Neural progenitor cell (in vitro differentiated cells): Measurements from ENCODE around the gene SS18L1. TPM values are rescaled to one million over a fixed set of nuclear protein-coding genes. Genes with fewer than 3 reads are reported as not detected.

Experiments
- DNase-seq: peaks from one replicate; pipeline ENCODE4 v3.0.0-alpha.2; 2016; ENCODE audit warnings: low spot score
- H2AFZ ChIP-seq: fragments of 200-600 bp; sonication (generic); replicated peaks from 2 replicates; pipeline ENCODE4 v1.6.1; 2016; ENCODE audit warnings: antibody characterized with exemption
- H3F3A ChIP-seq: fragments of 200-600 bp; sonication (generic); 2 replicates; pipeline ENCODE4 v1.6.1; 2016; ENCODE audit warnings: antibody characterized with exemption, low read depth
- H3K27ac ChIP-seq: fragments of 200-600 bp; sonication (generic); 2 replicates; pipeline ENCODE4 v1.5.1; 2016; ENCODE audit warnings: mild to moderate bottlenecking
- H3K27me3 ChIP-seq: fragments of 200-600 bp; sonication (generic); 2 replicates; pipeline ENCODE4 v1.6.1; 2016; ENCODE audit warnings: mild to moderate bottlenecking, moderate library complexity
- H3K36me3 ChIP-seq: fragments of 200-600 bp; sonication (generic); 2 replicates; pipeline ENCODE4 v1.5.1; 2016
- H3K4me1 ChIP-seq: fragments of 200-600 bp; sonication (generic); 2 replicates; pipeline ENCODE4 v1.6.1; 2016; ENCODE audit warnings: mixed run types
- H3K4me2 ChIP-seq: fragments of 200-600 bp; sonication (generic); 2 replicates; pipeline ENCODE4 v1.6.1; 2016
- H3K4me3 ChIP-seq: fragments of 200-600 bp; sonication (generic); 2 replicates; pipeline ENCODE4 v1.5.1; 2016
- H3K79me2 ChIP-seq: fragments of 200-600 bp; sonication (generic); 2 replicates; pipeline ENCODE4 v1.6.1; 2016; ENCODE audit warnings: low read depth
- H3K9ac ChIP-seq: fragments of 200-600 bp; sonication (generic); 2 replicates; pipeline ENCODE4 v1.6.1; 2016
- H3K9me3 ChIP-seq: fragments of 200-600 bp; sonication (generic); 2 replicates; pipeline ENCODE4 v1.5.1; 2016; ENCODE audit warnings: low read depth
- H4K20me1 ChIP-seq: fragments of 200-600 bp; sonication (generic); 2 replicates; pipeline ENCODE4 v1.6.1; 2016; ENCODE audit warnings: low read depth
- H3K27ac Mint-ChIP-seq: 3 replicates; pipeline ENCODE4 v1.8.0; 2021; ENCODE audit warnings: mixed read lengths
- H3K27me3 Mint-ChIP-seq: 2 replicates; pipeline ENCODE4 v1.8.0; 2022; ENCODE audit warnings: low read depth, mild to moderate bottlenecking, inconsistent platforms, moderate library complexity, mixed read lengths; ENCODE audit not compliant: insufficient read depth
- H3K36me3 Mint-ChIP-seq: 3 replicates; pipeline ENCODE4 v1.8.0; 2021; ENCODE audit warnings: mixed read lengths
- H3K4me1 Mint-ChIP-seq: 3 replicates; pipeline ENCODE4 v1.8.0; 2021; ENCODE audit warnings: mixed read lengths
- H3K4me3 Mint-ChIP-seq: 3 replicates; pipeline ENCODE4 v1.8.0; 2021; ENCODE audit warnings: mild to moderate bottlenecking, moderate library complexity, mixed read lengths
- H3K9me3 Mint-ChIP-seq: 3 replicates; pipeline ENCODE4 v1.8.0; 2020; ENCODE audit warnings: mixed read lengths
- CTCF ChIP-seq: fragments of 200-600 bp; sonication (generic); IDR thresholded peaks from 2 replicates; pipeline ENCODE4 v1.5.1; 2017; ENCODE audit warnings: antibody characterized with exemption, mild to moderate bottlenecking
- EZH2 ChIP-seq: fragments of 200-600 bp; sonication (generic); IDR thresholded peaks from 2 replicates; pipeline ENCODE4 v1.6.1; 2017; ENCODE audit warnings: antibody characterized with exemption, mild to moderate bottlenecking, moderate library complexity
- EZH2phosphoT487 ChIP-seq: fragments of 200-600 bp; sonication (generic); IDR thresholded peaks from 2 replicates; pipeline ENCODE4 v1.6.1; 2017; ENCODE audit warnings: antibody characterized with exemption
- total RNA-seq: library from RNA; depleted of rRNA; stranded (reverse); fragments of >200 nt; gene quantifications from 2 replicates; pipeline ENCODE4 v1.2.3, GENCODE V29; 2015; ENCODE audit warnings: low replicate concordance

Gene SS18L1
- total RNA-seq, 1 donor from 2014 or later: 25.5 TPM

GRCh38 chr20:62215020-62215990, 71.7 kb downstream of the SS18L1 start:
- peaks cover 55% of the 10 kb centered on the region for H3K27me3 ChIP-seq
- Mint-ChIP-seq H3K9me3 (no peaks in the 10 kb centered on the region), H3K4me1 (peaks cover 11% of the 10 kb centered on the region), H3K36me3 (no peaks in the 10 kb centered on the region), H3K27me3 (peaks cover 26% of the 10 kb centered on the region), H3K4me3 (no peak overlapping the region), H3K27ac (no peak overlapping the region)
- no peaks in the 10 kb centered on the region for H3K79me2 ChIP-seq
- no peak overlapping the region for H3K9ac ChIP-seq
- no peak overlapping the region for H3K27ac ChIP-seq
- peaks cover 14% of the 10 kb centered on the region for H3F3A ChIP-seq
- no peak for TF ChIP-seq EZH2
- TF ChIP-seq CTCF: no peak
- TF ChIP-seq EZH2phosphoT487: no peak
- no peak overlapping the region for H3K4me2 ChIP-seq
- no peak overlapping the region for H3K4me3 ChIP-seq
- no peak for DNase-seq
- no peaks in the 10 kb centered on the region for H3K36me3 ChIP-seq
- no peak overlapping the region for H2AFZ ChIP-seq
- H4K20me1 ChIP-seq: peaks cover 26% of the 10 kb centered on the region
- H3K9me3 ChIP-seq: no peaks in the 10 kb centered on the region
- peaks cover 18% of the 10 kb centered on the region for H3K4me1 ChIP-seq

GRCh38 chr20:62215991-62216635, 72.5 kb downstream of the SS18L1 start:
- Mint-ChIP-seq H3K27ac (no peak overlapping the region), H3K4me1 (peaks cover 13% of the 10 kb centered on the region), H3K36me3 (no peaks in the 10 kb centered on the region), H3K4me3 (no peak overlapping the region), H3K27me3 (peaks cover 30% of the 10 kb centered on the region), H3K9me3 (no peaks in the 10 kb centered on the region)
- Histone ChIP-seq H3K4me1 (peaks cover 26% of the 10 kb centered on the region), H3K36me3 (no peaks in the 10 kb centered on the region), H3K27ac (no peak overlapping the region), H3K9me3 (no peaks in the 10 kb centered on the region), H2AFZ (no peak overlapping the region), H3K9ac (no peak overlapping the region), H3K79me2 (no peaks in the 10 kb centered on the region), H3F3A (peaks cover 22% of the 10 kb centered on the region), H3K4me3 (no peak overlapping the region), H3K27me3 (peaks cover 64% of the 10 kb centered on the region), H3K4me2 (no peak overlapping the region), H4K20me1 (peaks cover 34% of the 10 kb centered on the region)
- TF ChIP-seq EZH2 (no peak), EZH2phosphoT487 (no peak), CTCF (no peak)
- DNase-seq: no peak

GRCh38 chr20:62216636-62217566, 73.3 kb downstream of the SS18L1 start:
- Histone ChIP-seq H3K79me2 (no peaks in the 10 kb centered on the region), H3K27ac (no peak overlapping the region), H3K9me3 (no peaks in the 10 kb centered on the region), H3K4me2 (no peak overlapping the region), H3K9ac (no peak overlapping the region), H3K4me3 (no peak overlapping the region), H2AFZ (no peak overlapping the region), H4K20me1 (peaks cover 42% of the 10 kb centered on the region), H3K4me1 (peaks cover 31% of the 10 kb centered on the region), H3K36me3 (no peaks in the 10 kb centered on the region), H3K27me3 (peaks cover 71% of the 10 kb centered on the region), H3F3A (peaks cover 22% of the 10 kb centered on the region)
- no peak overlapping the region for H3K27ac Mint-ChIP-seq
- H3K9me3 Mint-ChIP-seq: no peaks in the 10 kb centered on the region
- peaks cover 14% of the 10 kb centered on the region for H3K4me1 Mint-ChIP-seq
- TF ChIP-seq EZH2phosphoT487: no peak
- TF ChIP-seq EZH2: no peak
- TF ChIP-seq CTCF: no peak
- DNase-seq: no peak
- no peaks in the 10 kb centered on the region for H3K36me3 Mint-ChIP-seq
- H3K27me3 Mint-ChIP-seq: peaks cover 35% of the 10 kb centered on the region
- H3K4me3 Mint-ChIP-seq: no peak overlapping the region
